Measurements from ENCODE around the gene LEAP2. TPM values are rescaled to one million over a fixed set of nuclear protein-coding genes. Genes with fewer than 3 reads are reported as not detected.

Gene LEAP2
- total RNA-seq, 4 donors from 2014 or later: 1.5 to 4.8 (median 2.9) TPM

- H3K27ac ChIP-seq: no peak overlapping the region
- no peak for TF ChIP-seq POLR2A (IDR thresholded peaks at IDR 0.05)
- TF ChIP-seq CTCF (IDR thresholded peaks at IDR 0.05): no peak
Observed at GRCh38 chr5:132841305-132841704, 32.2 kb upstream of the LEAP2 start.

DNA sequence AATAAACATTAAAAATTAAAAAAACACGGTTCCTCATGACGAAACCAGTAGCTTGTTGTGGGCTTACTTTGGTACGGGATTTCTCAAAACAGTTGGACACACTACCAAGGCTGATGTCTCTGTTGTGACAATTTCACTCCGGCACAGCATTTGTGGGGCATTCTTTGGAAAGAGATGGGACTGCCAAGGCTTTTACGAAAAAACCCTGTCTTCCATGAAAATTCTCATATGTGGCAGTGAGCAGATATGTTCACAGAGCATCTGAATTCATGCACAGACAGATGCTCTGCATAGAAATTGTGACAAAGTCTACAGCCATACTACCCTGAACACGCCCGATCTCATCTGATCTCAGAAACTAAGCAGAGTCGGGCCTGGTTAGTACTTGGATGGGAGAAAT, 25.2 kb upstream of the LEAP2 start:
- intact Hi-C loops (cut with DNase I): no loop called here
- DNase-seq: no peak
- 93 to 96% methylated on average over 8 of the region's 8 CpGs for WGBS, 2 donors
- Histone ChIP-seq H3K4me3 (replicated peaks in 1 of 3) (no peak overlapping the region), H3K27me3 (no peaks in the 10 kb centered on the region), H3K9me3 (no peaks in the 10 kb centered on the region), H3K4me1 (no peaks in the 10 kb centered on the region), H3K36me3 (no peaks in the 10 kb centered on the region), H3K27ac (no peak overlapping the region)
- no peak for TF ChIP-seq CTCF (IDR thresholded peaks at IDR 0.05)
- TF ChIP-seq POLR2A (IDR thresholded peaks at IDR 0.05): no peak

More at GRCh38 chr5:132841305-132841704, 32.2 kb upstream of the LEAP2 start:
- intact Hi-C loops (cut with DNase I): no loop called here
- Histone ChIP-seq H3K4me1 (no peaks in the 10 kb centered on the region), H3K4me3 (replicated peaks in 1 of 3) (no peak overlapping the region), H3K9me3 (no peaks in the 10 kb centered on the region), H3K27me3 (no peaks in the 10 kb centered on the region), H3K36me3 (no peaks in the 10 kb centered on the region)
- no peak for DNase-seq
- 70 to 85% methylated on average over 4 of the region's 4 CpGs for WGBS, 2 donors

GRCh38 chr5:132849347-132849746, 24.1 kb upstream of the LEAP2 start:
- WGBS, 2 donors: 66 to 73% methylated on average over 1 of the region's 1 CpG
- DNase-seq: no peak
- H3K27ac ChIP-seq: no peak overlapping the region
- H3K4me3 ChIP-seq (replicated peaks in 1 of 3): no peak overlapping the region
- TF ChIP-seq POLR2A (IDR thresholded peaks at IDR 0.05): no peak
- H3K27me3 ChIP-seq: no peaks in the 10 kb centered on the region
- H3K4me1 ChIP-seq: no peaks in the 10 kb centered on the region
- intact Hi-C loops (cut with DNase I): no loop called here
- H3K36me3 ChIP-seq: no peaks in the 10 kb centered on the region
- H3K9me3 ChIP-seq: no peaks in the 10 kb centered on the region

- intact Hi-C loops (cut with DNase I): no loop called here
- Histone ChIP-seq H3K27ac (no peak overlapping the region), H3K27me3 (no peaks in the 10 kb centered on the region), H3K4me3 (replicated peaks in 1 of 3) (no peak overlapping the region), H3K4me1 (no peaks in the 10 kb centered on the region), H3K9me3 (no peaks in the 10 kb centered on the region), H3K36me3 (no peaks in the 10 kb centered on the region)
- DNase-seq: no peak
- 80 to 85% methylated on average over 2 of the region's 2 CpGs for WGBS, 2 donors
- TF ChIP-seq CTCF (IDR thresholded peaks at IDR 0.05): no peak
- TF ChIP-seq POLR2A (IDR thresholded peaks at IDR 0.05): no peak
Observed at GRCh38 chr5:132850066-132850465, 23.4 kb upstream of the LEAP2 start.

DNA sequence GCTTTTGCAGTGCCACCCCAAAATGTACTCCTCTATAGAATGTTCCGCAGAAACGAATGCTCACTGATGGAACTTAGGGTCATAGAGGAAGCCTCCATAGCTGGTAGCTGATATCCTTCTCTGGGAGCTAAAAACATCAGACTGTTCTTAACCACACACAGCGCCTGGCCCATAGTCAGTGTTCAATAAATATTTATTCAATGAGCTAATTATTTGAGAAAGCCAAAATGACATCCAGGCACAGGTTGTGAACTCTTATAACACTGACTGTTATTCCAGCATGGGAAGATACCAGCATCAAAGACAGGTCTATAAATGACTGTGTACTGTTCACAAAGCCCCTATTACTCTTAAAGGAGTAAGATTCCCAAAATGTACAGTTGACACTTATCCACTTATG, 20.1 kb upstream of the LEAP2 start:
- intact Hi-C loops (cut with DNase I): no loop called here
- no peak overlapping the region for H3K27ac ChIP-seq
- no peaks in the 10 kb centered on the region for H3K27me3 ChIP-seq
- no peaks in the 10 kb centered on the region for H3K9me3 ChIP-seq
- no peak overlapping the region for H3K4me3 ChIP-seq (replicated peaks in 1 of 3)
- WGBS, 2 donors: 90 to 95% methylated on average over 3 of the region's 3 CpGs
- no peak for DNase-seq
- TF ChIP-seq POLR2A (IDR thresholded peaks at IDR 0.05): no peak
- TF ChIP-seq CTCF (IDR thresholded peaks at IDR 0.05): no peak
- no peaks in the 10 kb centered on the region for H3K36me3 ChIP-seq
- H3K4me1 ChIP-seq: no peaks in the 10 kb centered on the region

- Histone ChIP-seq H3K36me3 (no peaks in the 10 kb centered on the region), H3K9me3 (no peaks in the 10 kb centered on the region), H3K27ac (no peak overlapping the region), H3K27me3 (no peaks in the 10 kb centered on the region), H3K4me1 (no peaks in the 10 kb centered on the region), H3K4me3 (replicated peaks in 1 of 3) (no peak overlapping the region)
- WGBS, 2 donors: 17 to 23% methylated on average over 1 of the region's 1 CpG
- DNase-seq: no peak
- TF ChIP-seq CTCF (IDR thresholded peaks at IDR 0.05) (no peak), POLR2A (IDR thresholded peaks at IDR 0.05) (no peak)
- intact Hi-C loops (cut with DNase I): no loop called here
Observed at GRCh38 chr5:132853790-132854189, 19.7 kb upstream of the LEAP2 start.
